Gastroesophageal sphincter (tissue), 3 donors: ENCODE results near the gene PARD3B.

Source experiments
- CTCF ChIP-seq, 4 experiments: fragments of 200-600 bp in 2 of 4; fragments of 450-650 bp in 2 of 4; sonication (generic) in 1 of 4; IDR thresholded peaks; one replicate each; pipeline ENCODE4 v1.5.1; 2017 to 2019; ENCODE audit warnings: antibody characterized with exemption in 4 of 4, mild to moderate bottlenecking in 2 of 4, moderate library complexity in 2 of 4
- POLR2AphosphoS5 ChIP-seq: sonication (generic); formaldehyde crosslinking; IDR thresholded peaks from one replicate; pipeline ENCODE4 v1.6.1; 2017; ENCODE audit warnings: antibody characterized with exemption

- TF ChIP-seq POLR2AphosphoS5, result no peak
- TF ChIP-seq CTCF (IDR thresholded peaks at IDR 0.05), result no peak
These were observed 39.8 kb upstream of the PARD3B start for GRCh38 chr2:204505488-204505887.
